Lower leg skin (tissue), 4 donors: ENCODE data around the gene ACOX1. TPM values are rescaled to one million over a fixed set of nuclear protein-coding genes. Genes with fewer than 3 reads are reported as not detected.

ENCODE experiments used
- DNase-seq, 2 donors: peaks; one replicate each; pipeline ENCODE4 v3.0.0-alpha.2; 2019; ENCODE audit warnings: low spot score in 2 of 2
- H3K4me3 ChIP-seq: fragments of 200-600 bp; sonication (generic); 2 replicates; pipeline ENCODE4 v1.5.1; 2017; ENCODE audit warnings: mild to moderate bottlenecking, low read depth; ENCODE audit not compliant: poor library complexity, severe bottlenecking
- CTCF ChIP-seq, 3 donors: fragments of 450-650 bp; IDR thresholded peaks; one replicate each; pipeline ENCODE4 v1.5.1; 2016; ENCODE audit warnings: antibody characterized with exemption in 3 of 3, mild to moderate bottlenecking in 3 of 3, moderate library complexity in 2 of 3
- POLR2A ChIP-seq, 2 donors: fragments of 450-650 bp; IDR thresholded peaks; one replicate each; pipeline ENCODE4 v1.6.1; 2016 to 2017; ENCODE audit warnings: antibody characterized with exemption in 2 of 2, mild to moderate bottlenecking in 1 of 2, moderate library complexity in 1 of 2
- WGBS, 2 donors: methylation state at CpG; one replicate each; pipeline ENCODE4 v1.1.5; 2018; 5-methylcytosine and 5-hydroxymethylcytosine counted together
- intact Hi-C: fragments of 100-400 bp; cut with DNase I; formaldehyde crosslinking; loops from one replicate; pipeline ENCODE4 v1.15.0; 2023; ENCODE audit warnings: low total_unique reads
- total RNA-seq, 4 donors: library from RNA; depleted of rRNA; stranded (reverse); fragments of >200 nt; gene quantifications; one replicate each; pipeline ENCODE4 v1.1.0, GENCODE V29; 2016

Gene ACOX1
- total RNA-seq, 4 donors from 2014 or later = 71.2 to 102 (median 81.3) TPM

DNA sequence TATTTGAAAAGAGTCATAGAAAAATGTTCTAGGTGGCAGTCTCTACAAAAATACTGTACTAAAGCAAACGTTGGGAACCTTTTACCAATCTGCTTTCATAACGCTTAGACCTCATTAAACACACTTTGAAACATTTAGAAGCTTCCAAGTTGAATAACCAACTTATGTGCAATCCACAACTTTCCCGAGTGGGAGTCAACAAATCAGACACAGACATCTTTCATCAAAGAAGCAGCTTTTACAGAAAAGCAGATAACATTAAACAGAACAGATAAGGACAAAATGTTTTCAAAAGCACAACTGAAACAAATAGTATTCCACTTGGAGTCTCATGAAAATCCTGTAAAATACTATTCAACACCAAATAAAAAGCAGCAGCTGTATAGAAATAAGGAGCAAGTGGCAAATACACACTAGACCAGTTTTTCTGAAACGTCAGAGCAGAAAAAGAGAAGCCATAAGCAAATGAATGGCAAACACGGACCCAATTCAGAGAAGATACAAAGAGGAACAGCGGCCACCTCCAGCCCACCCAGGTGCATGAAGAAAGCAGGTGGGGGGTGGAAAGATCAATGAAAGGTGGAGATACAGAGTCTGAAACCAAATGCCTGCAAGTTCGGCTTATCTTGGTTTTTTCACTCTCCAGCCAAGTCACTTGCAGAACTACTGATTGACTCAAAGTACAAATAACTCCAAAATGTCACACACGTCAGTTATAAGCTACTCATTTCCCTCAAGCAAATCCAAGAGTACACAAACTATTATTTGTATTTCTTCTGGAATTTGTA, 19.7 kb downstream of the ACOX1 start:
- no peak for TF ChIP-seq CTCF (IDR thresholded peaks at IDR 0.05)
- TF ChIP-seq POLR2A (IDR thresholded peaks at IDR 0.05) = no peak
- intact Hi-C loops = no loop called here
- 68 to 72% methylated on average over 8 of the region's 8 CpGs for WGBS, 2 donors
- no peak overlapping the region for H3K4me3 ChIP-seq
- peak in 1 of 2 donors; percentile 20 for DNase-seq

DNA sequence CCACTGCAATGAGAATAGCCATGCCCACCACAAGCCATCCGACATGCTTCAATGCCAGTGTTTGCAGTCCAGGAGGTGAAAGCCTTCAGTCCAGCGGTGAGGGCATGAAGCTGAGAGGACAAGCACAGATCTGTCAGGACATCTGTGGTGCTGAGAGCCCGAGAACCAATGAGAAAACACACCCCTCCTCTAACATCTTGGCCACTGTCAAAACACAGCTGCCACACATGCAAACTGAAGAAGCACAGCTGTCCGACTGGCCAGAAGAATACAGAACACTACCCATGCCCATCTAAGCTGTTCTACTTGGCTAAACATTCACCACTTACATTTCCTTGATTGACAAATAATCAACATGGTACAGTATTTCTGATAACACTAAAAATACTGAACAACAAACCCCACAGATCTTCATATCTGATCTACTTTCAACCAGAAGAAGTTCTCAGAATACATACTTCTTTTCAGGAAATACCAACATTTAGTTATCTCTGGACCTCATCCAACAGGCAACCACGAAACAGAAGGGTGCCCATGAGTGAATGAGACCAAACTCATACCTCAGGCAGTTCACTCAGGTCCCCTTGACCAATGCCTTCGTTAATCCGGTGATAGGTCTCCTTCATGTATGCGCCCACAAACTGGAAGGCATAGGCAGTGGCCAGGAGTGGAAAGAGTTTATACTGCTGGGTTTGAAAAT, 28.0 kb downstream of the ACOX1 start:
- no peak for TF ChIP-seq POLR2A (IDR thresholded peaks at IDR 0.05)
- TF ChIP-seq CTCF (IDR thresholded peaks at IDR 0.05) = no peak
- WGBS, 2 donors = 83 to 92% methylated on average over 8 of the region's 8 CpGs
- no peak for DNase-seq
- H3K4me3 ChIP-seq = no peak overlapping the region
- intact Hi-C loops = no loop called here

GRCh38 chr17:75950421-75950820, 28.5 kb downstream of the ACOX1 start:
- intact Hi-C loops = no loop called here
- WGBS, 2 donors = 92 to 93% methylated on average over 6 of the region's 6 CpGs
- TF ChIP-seq CTCF (IDR thresholded peaks at IDR 0.05) (no peak), POLR2A (IDR thresholded peaks at IDR 0.05) (no peak)
- no peak overlapping the region for H3K4me3 ChIP-seq
- DNase-seq = no peak

DNA sequence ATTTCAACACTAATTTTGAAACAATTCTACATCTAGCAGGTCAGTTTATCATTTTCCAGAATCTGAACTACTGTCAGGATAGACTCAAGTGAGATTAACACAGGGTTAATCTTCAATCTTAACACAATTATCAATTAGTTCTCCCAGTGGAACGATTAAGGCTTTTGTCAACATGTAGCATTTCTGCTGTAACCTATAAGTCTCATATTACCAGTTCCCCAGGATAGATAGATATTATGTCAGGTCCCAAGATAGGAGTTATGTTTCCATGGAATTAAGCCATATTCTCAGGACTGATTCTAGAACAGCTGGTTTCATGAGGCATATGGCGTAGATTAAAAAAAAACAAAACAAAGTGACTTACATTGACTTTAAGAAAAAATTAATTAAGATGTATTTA, 33.8 kb downstream of the ACOX1 start:
- WGBS, 2 donors = 65 to 67% methylated on average over 2 of the region's 2 CpGs
- TF ChIP-seq POLR2A (IDR thresholded peaks at IDR 0.05) (no peak), CTCF (IDR thresholded peaks at IDR 0.05) (no peak)
- no peak for DNase-seq
- H3K4me3 ChIP-seq = no peak overlapping the region
- intact Hi-C loops = no loop called here

GRCh38 chr17:75943491-75943890, 35.5 kb downstream of the ACOX1 start:
- DNase-seq = no peak
- intact Hi-C loops = no loop called here
- TF ChIP-seq CTCF (IDR thresholded peaks at IDR 0.05) = no peak
- TF ChIP-seq POLR2A (IDR thresholded peaks at IDR 0.05) = no peak
- WGBS, 2 donors = 72 to 77% methylated on average over 1 of the region's 1 CpG
- no peak overlapping the region for H3K4me3 ChIP-seq
